NCI-H2029 (cell line): ENCODE results near the gene PGAM2.
"Not testable (repeated sequence)": the region's sequence is repeated elsewhere in the genome, so short reads cannot be mapped to it uniquely, and the experiment has no call there.

Experiments used
- DNase-seq: peaks from one replicate; lab custom pipeline; 2025; lab: John Stamatoyannopoulos, UW

The PGAM2 gene

DNA sequence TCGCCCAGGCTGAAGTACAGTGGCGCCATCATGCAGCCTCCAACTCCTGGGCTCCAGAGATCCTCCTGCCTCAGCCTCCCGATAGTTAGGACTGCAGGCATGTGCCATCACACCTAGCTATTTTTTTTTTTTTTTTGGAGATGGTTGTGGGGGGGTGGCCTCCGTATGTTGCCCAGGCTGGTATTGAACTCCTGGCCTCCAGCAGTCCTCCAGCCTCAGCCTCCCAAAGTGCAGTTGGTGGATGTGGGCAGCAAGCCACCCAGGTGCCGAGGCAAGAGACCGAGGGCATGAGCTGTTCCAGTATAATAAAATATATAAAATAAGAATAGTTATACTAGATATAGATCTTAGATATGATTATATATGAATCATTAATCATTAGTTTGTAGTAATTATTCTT lies 45.5 kb downstream of the PGAM2 start:
- not testable (repeated sequence) for DNase-seq

DNA sequence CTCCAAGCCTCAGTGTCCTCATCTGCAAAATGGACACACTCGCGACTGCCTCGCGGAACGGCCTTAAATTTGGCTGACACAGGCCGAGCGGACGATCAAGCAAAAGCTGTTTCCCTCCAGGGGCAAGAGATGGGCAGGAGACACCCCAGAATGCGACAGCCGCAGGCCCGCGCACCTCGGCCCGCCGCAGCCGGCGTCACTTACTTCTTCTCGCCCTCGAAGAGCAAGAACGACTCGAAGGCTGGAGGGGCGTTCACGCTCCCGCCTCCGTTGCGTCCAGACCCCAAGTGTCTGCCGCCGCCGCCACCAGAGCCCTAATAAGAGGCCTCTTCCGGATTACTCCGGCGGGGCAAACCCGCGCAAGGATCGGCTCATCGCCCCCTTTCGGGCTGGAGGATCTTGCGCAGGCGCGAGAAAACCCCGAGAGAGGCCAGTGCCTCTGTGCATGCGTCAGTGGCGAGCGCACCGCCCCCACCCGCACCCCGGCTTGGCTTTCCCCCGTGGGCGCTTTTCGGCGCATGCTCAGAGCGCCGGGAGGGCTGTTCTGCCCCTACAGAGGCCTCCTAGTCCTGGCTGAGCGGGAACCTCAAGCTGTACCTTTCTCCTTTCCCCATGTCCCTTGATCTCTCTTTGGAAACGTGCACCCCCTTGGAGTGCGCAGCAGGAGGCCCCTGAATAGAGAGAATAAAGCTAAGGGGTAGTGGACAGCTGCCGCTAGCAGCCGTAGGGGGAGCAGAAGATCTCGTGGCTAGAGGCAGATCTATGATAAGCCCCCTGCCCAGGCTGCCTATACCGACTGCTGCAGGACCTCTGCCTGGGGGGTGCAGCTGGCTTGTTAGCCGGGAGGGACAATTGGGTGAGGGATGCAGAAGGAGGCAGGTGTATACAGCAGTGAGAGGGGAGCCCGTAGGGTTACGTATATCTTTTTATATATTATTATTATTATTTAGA lies 46.2 kb downstream of the PGAM2 start:
- peak; percentile 95 for DNase-seq

DNA sequence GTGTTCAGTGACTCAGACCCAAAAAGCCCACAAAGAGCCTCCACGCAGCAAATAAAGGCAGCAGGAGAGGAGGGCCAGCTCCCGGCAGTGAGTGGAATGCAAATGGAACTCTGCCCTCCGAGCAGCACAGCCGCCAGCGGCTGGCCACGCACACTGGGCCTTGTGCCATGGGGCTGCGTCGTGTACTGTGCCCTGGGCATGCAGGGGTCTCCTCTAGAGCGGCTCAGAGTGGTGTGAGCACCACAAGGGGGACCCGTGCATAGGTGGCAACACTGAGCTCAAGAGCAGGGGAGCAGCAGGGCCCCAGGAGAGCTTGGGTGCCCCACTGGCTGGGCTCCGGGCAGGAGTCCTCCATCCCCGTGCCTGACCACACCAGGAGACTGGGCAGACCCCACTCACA lies 50.3 kb downstream of the PGAM2 start:
- DNase-seq, result not testable (repeated sequence)
